ENCODE measurements around the gene REPIN1.

The REPIN1 gene

GRCh38 chr7:150356265-150356897 lies 12.2 kb upstream of the REPIN1 start:
- TF ChIP-seq CTCF (conservative IDR thresholded peaks at IDR 0.05; ENCODE audit: low read length): peak; percentile 76
- H3K4me3 ChIP-seq (ENCODE audit: low read length): no peak overlapping the region
- DNase-seq (ENCODE audit: low read depth): peak; percentile 25

- no peak for DNase-seq (ENCODE audit: low read depth)
- H3K4me3 ChIP-seq (ENCODE audit: low read length): no peak overlapping the region
- TF ChIP-seq CTCF (conservative IDR thresholded peaks at IDR 0.05; ENCODE audit: low read length): no peak
Measured at GRCh38 chr7:150357270-150357669, 11.4 kb upstream of the REPIN1 start.

- DNase-seq (ENCODE audit: low read depth): no peak
- no peak overlapping the region for H3K4me3 ChIP-seq (ENCODE audit: low read length)
- TF ChIP-seq CTCF (conservative IDR thresholded peaks at IDR 0.05; ENCODE audit: low read length): no peak
Measured at GRCh38 chr7:150357771-150358427, 10.7 kb upstream of the REPIN1 start.

GRCh38 chr7:150358433-150358832 lies 10.2 kb upstream of the REPIN1 start:
- no peak for TF ChIP-seq CTCF (conservative IDR thresholded peaks at IDR 0.05; ENCODE audit: low read length)
- no peak overlapping the region for H3K4me3 ChIP-seq (ENCODE audit: low read length)

GRCh38 chr7:150358988-150359621 lies 9.5 kb upstream of the REPIN1 start:
- no peak overlapping the region for H3K4me3 ChIP-seq (ENCODE audit: low read length)
- DNase-seq (ENCODE audit: low read depth): no peak
- TF ChIP-seq CTCF (conservative IDR thresholded peaks at IDR 0.05; ENCODE audit: low read length): no peak

More at GRCh38 chr7:150358433-150358832, 10.2 kb upstream of the REPIN1 start:
- no peak for DNase-seq (ENCODE audit: low read depth)

GRCh38 chr7:150359622-150360362 lies 8.8 kb upstream of the REPIN1 start:
- no peak for DNase-seq (ENCODE audit: low read depth)
- TF ChIP-seq CTCF (conservative IDR thresholded peaks at IDR 0.05; ENCODE audit: low read length): no peak
- H3K4me3 ChIP-seq (ENCODE audit: low read length): no peak overlapping the region

Data from AG10803 (cell line).